ENCODE measurements around the gene KRTDAP. TPM values are rescaled to one million over a fixed set of nuclear protein-coding genes. Genes with fewer than 3 reads are reported as not detected.

KRTDAP gene, protein sequence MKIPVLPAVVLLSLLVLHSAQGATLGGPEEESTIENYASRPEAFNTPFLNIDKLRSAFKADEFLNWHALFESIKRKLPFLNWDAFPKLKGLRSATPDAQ
- not detected for total RNA-seq

DNA sequence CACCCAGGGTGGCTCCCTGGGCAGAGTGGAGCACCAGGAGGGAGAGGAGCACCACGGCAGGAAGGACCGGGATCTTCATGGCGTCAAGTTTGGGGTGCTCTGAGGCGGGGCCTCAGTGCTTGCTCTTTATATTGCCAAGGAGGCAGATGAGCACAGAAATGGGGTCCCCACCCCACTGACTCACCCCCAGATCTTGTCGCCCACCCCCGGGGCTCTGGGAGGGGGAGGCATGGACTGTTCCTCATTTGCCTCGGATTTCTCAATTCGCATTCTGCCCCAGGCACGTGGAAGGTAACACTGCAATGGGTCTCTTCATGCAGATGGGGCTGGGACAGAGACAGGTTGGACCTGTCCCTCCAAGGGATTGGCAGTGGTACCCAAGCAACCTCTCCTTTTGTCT is at the start of gene KRTDAP:
KRTDAP (minus strand) TSS at position 101 of the 400 bp plus-strand sequence; CDS start at position 79, 22 bp downstream.
- DNase-seq (ENCODE audit: low spot score), result no peak

DNA sequence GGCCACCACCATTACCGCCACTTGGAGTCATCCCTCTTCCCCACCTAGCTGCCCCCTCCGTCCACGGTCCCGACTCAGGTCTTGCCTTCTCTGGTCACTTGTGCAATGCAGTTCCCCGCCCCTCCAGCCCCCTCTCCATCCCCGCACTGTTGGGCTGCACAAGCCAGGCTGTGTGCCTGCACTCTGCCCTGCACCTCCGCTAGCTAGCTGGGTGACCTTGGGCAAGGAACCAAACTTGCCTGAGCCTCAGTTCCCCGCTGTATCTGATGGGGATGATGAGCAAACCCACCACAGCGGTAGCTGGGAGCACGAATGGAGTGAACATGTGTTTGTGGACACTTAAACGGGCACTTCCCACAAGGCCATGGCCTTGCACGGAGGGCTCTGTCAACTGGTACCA is 49.6 kb upstream of the KRTDAP start:
- no peak for DNase-seq (ENCODE audit: low spot score)

DNA sequence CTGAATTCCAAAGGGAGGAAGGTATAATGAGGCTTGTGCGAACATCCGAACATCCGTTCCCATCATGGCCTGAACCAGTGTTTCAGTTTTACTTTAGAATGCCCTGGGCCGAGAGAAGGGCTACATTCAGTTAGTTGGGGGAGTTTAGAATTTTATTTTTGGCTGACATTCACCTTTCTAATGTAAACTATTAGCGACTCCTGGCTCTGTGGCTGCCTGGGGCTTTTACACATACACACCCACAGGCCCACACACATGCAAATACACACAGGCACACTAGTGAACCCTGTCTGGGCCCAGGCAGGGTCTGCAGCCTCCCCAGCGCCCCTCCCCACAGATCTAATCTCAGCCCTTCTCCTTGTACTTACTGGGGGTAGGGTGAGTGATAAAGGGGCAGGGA is 49.0 kb upstream of the KRTDAP start:
- DNase-seq (ENCODE audit: low spot score), result no peak

DNA sequence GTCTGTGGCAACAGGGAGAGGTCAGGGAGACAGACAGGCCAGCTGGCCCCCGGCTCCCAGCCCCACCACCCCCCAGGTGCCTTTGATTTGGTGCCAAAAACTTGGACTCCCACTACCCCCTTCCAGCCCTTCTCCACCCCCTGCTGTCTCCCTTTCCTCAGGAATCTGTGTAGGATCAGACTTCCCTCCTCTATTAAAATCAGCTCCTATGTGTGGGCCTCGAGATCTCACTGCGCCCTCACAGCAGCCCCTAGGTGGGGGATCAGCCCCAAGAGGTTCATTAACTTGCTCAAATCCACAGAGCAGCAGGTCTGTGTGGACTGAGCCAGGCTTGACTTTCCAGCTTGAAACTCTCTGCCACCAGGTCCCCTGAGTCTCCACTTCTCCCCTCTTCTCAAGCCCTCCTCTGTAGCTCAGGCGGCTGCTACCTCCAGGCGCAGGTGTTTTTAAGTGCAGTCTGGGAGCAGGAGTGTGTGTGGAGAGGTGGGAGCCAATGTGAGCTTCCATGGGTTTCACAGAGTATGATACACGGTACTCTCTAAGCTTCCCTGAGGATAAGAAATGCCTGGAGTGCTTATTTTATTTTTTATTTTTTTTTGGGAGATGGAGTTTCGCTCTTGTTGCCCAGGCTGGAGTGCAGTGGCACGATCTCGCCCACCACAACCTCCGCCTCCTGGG is 44.7 kb upstream of the KRTDAP start:
- DNase-seq (ENCODE audit: low spot score), result no peak

DNA sequence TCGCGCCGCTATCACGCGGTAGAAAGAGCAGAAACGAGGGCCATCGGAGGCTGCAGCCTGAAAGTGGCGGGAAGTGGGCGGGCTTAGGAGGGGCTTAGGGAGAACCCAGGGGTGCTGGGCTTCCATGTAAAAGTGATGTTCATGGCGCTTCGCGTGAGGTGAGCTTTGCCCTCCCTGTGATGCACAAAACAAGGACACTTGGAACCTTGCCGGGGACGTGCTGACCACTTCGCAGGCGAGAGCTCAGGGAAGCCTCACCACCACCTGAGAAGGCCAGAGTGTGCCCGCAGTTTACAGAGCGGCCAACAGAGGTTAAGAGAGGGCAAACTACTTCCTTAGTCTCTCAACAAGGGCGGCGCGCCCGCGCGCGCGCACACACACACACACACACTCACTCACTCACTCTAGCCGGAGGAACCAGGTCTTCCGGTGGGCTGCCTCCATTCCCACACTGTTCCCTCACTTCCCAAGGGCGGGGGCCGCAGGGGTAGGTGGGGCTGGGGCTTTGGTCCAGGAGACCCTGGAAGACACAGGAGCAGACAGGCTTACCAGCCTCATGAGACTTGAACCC is 43.6 kb upstream of the KRTDAP start:
- DNase-seq (ENCODE audit: low spot score), result peak; percentile 22

DNA sequence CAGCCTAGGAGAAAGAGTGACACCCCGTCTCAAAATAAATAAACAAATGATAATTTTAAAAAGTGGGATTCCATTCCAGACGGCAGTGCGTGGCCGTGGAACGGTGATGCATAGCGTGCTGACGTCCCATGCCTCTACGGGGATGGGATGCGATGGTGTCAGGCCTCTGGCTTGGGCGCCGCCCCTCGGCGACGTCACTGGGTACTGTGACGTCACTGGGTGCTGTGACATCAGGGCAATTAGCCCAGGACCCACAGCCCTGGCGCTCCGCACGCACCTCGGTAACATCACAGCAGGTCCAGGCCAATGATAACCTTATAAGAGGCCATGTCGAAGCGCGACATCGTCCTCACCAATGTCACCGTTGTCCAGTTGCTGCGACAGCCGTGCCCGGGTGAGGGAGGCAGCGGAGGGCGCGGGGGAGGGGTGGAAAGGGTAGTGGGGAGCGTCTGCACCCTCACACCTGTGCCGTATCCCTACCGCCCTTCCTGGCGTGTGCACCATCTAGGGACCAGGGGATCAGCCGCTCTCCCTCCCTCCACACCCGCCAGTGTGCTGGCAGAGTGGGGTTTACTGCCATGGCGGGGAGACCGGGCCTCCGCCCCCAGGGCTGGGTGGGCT is 43.0 kb upstream of the KRTDAP start, which contains the start of gene GAPDHS:
GAPDHS (plus strand) TSS at position 256 of the 621 bp plus-strand sequence; CDS start at position 328, 72 bp downstream.
- DNase-seq (ENCODE audit: low spot score), result no peak

DNA sequence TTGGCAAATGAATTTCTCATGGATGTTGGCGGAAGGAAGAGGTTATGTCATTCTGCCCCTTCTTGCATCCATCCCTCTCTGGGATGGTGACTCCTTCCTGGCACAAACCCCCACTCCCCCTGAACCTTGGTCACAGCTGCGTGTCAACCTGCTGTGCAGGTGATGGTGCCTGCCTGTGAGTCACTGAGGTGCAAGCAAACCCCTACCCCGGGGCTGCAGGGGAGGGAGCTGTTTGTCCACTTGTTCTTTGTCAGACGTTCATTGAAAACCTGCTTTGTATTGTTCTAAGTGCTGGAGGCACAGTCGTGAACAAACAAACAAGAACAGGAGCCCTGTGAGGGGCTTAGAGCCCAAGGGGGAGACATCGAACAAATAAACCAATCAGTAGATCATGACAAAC is 41.0 kb upstream of the KRTDAP start:
- no peak for DNase-seq (ENCODE audit: low spot score)

DNA sequence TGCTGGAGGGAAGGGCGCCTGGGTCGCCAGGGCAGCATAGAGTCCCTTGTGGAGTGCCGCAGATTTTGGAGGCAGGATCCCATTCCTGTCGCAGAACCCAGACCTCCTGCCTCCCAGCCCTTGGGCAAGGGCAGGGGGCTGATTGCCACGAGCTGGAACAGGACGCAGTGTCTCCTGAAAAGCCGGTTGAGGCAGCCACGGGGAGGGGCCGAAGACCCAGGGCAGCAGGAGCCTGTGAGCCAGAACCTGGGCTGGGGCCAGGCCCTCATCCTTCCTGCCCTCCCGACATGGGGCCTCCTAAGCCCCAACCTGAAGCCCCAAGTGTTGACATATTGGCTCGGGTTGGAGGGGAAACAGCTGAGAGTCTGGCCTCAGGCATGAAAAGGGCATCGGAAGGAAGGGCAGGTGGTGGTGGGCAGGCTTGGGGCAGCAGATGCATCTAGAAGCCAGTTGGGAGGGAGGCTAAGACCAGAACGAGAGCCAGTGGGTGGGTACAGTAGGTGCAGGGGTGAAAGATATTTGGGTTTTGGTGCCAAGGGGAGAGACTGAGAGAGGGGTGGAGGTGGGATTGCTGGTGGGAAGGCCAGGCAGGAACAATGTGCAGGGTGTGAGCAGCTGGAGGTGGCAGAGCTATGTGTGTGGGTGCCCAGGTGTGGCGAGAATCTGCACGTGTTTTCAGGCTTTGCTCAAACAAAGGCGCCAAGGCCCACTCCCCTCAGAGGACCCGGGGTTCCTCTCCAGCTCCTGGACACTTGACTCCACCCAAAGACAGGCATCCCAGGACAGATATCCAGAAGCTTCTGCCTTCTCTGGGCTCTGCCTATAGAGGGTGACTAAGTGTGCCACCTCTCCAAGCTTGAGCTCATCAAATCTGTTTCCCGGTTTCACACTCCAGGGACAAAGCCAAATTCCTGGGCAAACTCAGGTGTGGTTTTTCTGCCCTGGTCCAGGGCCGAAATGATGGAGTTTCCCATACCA is 39.3 kb upstream of the KRTDAP start:
- no peak for DNase-seq (ENCODE audit: low spot score)

DNA sequence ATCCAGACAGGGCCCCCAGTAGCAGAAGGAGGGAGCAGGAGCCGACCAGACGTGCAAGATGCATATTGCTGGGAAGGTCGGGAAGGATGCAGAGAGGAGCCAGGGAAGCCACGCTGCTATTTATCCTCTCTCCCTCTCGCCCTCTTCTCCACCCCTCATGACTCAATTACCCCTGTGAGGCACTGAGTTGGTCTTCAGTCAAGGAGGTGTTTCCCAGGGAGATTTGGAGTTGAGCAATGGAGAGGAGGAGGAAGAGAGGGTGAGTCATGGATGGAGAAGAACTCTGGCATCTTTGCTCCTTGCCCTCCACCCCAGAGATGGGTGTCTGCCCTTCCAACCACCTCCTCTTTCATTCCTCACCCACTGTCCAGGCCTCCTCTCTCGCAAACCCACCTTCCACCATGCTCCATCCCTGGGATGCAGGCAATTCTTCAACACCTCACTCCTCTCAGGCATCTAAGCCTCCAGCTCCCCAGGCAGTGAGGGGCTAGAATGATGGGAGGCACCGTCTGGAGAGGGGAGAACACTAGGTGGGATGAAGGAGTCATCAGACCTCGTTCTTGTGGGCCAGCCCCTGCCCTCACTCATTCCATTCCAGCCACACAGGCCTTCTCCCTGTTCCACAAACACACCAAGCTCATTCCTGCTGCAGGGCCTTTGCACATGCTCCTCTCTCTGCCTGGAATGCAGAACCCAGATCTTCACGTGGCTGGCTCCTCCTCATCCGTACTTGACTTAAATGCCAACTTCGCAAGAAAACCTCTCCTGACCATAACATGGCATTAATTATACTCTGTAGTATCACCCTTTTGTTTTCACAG is 38.2 kb upstream of the KRTDAP start, which contains the start of gene SBSN:
SBSN (minus strand) TSS at position 94 of the 821 bp plus-strand sequence; CDS start at position 64, 30 bp downstream.
- no peak for DNase-seq (ENCODE audit: low spot score)

DNA sequence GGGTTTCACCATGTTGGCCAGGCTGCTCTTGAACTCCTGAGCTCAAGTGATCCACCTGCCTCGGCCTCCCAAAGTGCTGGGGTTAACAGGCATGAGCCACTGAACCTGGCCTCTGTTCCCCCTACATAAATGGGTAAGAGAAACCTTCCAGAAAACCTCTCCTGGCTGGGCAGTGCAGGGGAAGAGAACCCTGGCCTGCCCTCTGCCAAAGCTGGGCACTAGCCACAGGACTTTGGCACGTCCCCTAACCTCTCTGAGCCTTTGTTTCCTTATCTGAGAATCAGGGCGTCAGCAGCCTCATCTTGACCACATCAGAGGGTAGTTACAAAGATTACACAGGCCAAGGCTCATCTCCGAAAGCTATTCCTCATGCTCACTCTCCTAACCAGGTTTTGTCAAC is 35.6 kb upstream of the KRTDAP start:
- no peak for DNase-seq (ENCODE audit: low spot score)

DNA sequence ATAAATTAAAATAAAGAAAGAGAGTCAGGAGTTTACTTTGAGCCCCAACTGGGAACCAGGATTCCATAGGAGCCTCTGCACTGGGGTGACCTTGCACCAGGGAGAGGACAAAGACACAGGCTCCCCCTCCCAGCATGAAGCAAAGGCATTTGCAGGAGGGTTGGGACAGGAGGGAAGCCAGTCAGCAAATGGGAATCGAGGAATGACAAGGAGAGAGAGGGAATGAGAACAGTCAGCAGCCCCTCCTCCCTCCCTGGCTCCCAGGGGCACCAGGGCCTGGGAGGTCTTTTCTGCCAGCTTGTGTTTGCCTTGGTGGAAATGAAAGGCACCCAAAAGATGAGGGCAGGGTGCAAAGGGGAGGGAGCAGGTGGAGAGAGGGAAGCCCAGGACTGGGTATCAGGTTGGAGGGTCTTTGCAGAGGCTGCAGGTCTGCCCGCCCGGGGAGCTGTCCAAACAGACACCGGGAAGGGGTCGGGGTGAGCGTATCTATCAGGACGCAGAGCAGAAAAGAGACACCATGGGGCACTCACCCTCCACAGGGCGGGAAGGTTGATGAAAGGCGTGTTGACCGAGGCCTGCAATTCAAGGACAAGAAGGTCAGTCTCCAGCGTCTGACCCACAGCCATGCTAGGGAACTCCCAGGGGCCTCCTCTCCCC is 34.0 kb upstream of the KRTDAP start:
- DNase-seq (ENCODE audit: low spot score), result no peak

DNA sequence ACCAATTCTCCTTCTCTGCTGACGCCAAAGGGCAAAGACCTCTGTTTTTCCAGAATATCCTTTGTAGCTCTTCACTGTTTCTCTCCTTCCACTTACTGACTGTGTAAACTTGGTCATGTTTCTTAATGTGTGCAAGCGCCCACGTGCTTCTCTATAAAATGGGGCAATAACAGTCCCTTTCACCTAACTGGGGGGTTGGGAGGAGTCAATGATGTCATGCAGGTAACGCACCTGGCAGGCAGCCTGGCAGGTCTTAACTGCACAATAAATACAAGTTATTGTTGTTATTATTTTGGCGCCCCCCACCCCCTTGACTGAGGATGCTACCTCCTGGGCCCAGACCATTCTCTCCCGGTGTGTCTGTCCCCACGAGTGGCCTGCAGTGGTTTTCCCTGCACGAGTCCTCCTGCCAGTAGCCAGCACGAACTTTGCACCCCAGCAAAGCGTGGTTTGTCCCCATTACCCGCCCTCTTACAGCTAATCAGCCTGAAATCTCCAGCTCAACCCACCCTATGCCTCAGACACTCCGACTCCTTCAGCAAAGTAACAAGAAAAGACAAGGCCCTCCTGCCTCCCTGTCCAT is 32.6 kb upstream of the KRTDAP start:
- DNase-seq (ENCODE audit: low spot score), result no peak

DNA sequence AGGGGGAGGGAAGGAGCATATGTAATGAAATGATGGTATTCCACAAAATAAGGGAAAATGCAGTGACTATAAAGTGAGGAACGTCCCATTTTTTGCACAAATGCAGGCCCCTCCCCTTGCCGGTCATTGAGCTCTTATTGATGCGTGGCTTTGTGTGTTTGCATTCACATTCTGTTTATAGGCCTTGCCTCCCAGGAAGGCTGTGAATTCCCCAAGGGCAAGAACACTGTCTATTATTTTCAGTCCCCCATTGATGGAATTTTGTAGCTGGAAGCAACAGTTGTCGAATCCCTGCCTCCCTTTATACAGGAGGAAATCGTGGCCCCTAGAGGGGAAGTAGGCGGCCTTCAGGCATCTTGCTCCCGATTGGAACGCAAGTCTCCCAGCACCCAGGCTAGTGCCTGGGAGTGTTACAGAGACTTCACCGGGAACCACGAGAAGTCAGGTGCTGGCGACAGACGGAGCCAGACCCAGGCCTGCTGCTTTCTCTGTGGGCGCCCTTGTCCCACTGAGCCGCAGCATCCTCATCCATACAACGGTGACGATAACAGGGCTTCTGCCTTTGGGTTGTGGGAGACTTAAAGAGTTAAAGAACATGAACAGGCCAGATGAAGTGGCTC is 31.0 kb upstream of the KRTDAP start:
- no peak for DNase-seq (ENCODE audit: low spot score)

DNA sequence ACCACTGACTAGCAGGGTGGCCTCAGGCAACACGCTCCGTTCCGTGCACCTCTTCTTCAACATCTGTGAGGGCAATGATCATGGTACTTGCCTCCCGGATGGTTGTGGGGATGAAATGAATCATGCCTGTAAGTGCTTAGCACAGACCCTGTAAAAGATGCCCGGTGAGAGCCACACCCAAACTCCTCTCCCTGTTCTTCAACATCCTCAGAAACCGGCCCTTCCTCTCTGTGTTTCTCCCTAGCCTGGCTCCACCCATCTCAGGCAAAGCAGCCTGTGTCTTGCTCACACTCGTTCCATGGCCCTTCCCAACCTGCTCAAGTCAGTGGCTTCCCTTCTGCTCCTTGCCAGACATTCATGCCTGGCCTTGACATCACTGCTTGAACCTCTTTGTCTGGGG is 29.0 kb upstream of the KRTDAP start:
- DNase-seq (ENCODE audit: low spot score), result no peak

DNA sequence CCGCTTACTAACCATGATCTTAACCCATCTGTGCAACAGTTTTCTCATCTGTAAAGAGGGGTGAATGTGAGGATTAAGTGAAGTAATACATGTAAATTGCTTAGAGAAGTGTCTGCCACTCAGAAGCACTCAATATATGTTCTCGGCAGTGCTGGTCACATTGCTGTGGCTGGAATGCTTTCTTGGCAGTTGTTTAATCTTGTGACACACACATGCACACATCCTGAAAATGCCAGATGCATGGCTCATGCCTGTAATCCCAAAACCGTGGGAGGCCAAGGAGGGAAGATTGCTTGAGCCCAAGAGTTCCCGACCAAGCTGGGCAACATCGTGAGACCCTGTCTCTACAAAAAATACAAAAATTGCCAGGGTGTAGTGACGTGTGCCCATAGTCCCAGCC is 28.0 kb upstream of the KRTDAP start:
- DNase-seq (ENCODE audit: low spot score), result no peak

DNA sequence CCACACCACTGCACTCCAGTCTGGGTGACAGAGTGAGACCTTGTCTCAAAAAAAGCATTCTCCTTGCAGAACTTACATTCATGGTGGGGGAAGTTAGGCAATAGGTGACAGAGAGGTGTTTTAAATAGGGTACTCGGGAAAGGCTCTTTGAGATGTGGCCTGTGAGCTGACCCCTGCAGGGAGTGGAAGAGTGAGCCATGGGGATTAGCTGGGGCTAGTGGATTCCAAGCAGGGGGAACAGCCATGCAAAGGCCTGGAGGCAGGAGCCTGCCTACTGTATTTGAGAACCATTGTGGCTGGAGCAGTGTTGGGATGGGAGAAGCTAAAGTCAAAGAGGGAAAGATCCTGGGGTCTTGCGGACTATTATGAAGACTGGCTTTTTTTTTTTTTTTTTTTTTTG is 27.1 kb upstream of the KRTDAP start:
- no peak for DNase-seq (ENCODE audit: low spot score)

DNA sequence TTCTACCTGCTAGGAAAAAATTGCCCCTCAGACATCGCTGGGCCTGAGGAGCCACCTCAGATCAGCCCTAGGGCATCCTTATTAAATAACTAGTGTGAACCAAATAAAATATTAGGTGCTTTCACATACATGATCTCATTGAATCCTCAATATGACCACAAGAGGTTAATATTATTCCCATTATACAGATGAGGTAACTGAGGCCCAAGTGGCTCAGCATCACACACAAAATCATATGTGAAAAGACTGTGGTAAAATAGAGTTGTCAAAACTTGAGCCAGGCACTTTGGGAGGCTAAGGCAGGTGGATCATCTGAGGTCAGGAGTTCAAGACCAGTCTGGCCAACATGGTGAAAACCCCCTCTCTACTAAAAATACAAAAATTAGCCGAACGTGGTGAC is 26.0 kb upstream of the KRTDAP start:
- DNase-seq (ENCODE audit: low spot score), result no peak

DNA sequence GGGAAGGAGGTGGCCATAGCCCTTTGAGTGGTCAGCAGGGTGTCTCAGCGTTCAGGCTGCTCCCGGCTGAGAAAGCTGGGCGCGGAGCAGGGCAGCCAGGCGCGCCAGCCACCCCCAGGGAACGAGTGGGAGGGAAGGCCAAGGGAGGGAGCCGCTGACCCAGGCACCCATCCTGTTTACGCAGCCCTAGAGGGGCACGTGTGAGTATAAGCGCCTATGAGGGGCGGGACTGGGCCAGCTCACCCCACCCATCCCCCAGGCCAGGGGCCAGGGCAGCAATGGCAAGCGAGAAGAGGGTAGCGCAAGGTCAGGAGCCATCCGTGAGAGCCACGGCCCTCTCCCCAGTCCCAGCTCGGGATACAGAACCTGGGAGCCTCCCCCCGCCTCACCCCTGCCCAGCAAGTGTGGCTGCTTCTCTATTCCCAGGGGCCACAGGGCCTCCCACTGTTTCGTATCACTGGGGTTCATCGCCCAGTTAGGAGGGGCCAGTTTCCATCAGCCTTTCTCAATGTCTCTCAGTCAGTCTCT is 24.1 kb upstream of the KRTDAP start:
- DNase-seq (ENCODE audit: low spot score), result no peak

DNA sequence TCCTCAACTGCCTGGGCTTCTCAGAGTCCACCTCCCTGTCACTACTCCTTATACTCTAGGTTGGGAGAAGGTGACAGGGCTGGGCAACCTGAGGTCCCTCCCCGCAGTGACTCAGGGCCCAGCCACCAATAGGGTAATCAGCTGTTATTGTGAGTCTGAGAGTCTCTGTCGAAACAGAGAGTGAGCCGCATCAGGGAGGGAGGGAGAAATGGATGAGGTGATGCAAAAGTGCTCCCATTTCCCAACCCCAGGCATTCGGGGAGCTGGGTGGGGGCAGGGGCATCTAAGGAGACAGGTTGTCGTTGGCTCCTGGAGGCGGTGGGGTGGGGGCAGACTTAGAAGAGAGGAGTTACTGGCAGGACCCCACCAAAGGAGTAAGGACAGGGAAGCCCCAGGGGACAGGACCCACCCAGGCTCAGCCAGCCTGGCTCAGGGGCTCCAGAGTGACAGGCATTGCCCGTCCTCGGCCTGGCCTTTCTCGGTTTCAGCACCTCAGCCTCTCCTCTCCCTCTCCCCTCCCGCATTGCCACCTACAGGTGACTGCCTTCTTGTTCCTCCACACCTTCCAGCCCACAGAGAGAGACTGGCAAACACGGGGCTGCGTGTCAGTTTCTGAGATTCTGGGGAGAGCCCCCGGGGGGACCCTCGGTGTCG is 23.5 kb upstream of the KRTDAP start, which contains the start of gene DMKN:
DMKN (minus strand) TSS at position 22 of the 654 bp plus-strand sequence. CDS start 174 bp downstream, outside the sequence.
- DNase-seq (ENCODE audit: low spot score), result no peak
